GM13976 (cell line): ENCODE data around the gene ANKRD34B.

Experiments used
- DNase-seq: peaks from one replicate; pipeline ENCODE4 v3.0.0; 2012; ENCODE audit warnings: low spot score
- in situ Hi-C: fragments of 300-500 bp; cut with MboI; formaldehyde crosslinking; loops from one replicate; pipeline ENCODE4 v1.12.0; 2022; ENCODE audit warnings: low sequenced_read_pairs, mixed read lengths, inconsistent platforms; ENCODE audit not compliant: unreplicated experiment
- TF ChIP-seq, protein P1 (sequence below): IDR thresholded peaks from 2 replicates; pipeline ENCODE4 v1.5.1; 2012; ENCODE audit warnings: borderline replicate concordance, mild to moderate bottlenecking; ENCODE audit not compliant: insufficient read depth; ENCODE audit errors: extremely low read depth, missing control alignments, control extremely low read depth

Gene ANKRD34B

DNA sequence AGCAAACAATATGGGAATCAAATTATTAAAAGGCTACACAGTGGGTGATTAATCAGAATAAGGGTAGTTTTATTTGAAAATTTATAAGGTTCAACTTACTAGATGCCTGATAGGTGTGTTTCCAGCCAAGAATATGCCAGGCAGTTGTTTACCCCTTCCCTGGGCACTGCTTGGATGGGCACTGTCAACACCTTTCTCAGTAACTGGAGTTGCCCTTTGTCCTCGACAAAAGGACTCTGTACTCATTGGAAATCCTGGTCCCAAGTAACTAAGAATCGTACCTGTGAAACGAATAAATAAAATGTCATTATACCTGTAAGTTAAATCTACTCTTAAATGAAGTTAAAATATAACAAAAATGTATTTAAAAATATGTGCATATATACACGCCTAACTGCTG, 15.0 kb downstream of the ANKRD34B start:
- TF ChIP-seq, protein P1, sequence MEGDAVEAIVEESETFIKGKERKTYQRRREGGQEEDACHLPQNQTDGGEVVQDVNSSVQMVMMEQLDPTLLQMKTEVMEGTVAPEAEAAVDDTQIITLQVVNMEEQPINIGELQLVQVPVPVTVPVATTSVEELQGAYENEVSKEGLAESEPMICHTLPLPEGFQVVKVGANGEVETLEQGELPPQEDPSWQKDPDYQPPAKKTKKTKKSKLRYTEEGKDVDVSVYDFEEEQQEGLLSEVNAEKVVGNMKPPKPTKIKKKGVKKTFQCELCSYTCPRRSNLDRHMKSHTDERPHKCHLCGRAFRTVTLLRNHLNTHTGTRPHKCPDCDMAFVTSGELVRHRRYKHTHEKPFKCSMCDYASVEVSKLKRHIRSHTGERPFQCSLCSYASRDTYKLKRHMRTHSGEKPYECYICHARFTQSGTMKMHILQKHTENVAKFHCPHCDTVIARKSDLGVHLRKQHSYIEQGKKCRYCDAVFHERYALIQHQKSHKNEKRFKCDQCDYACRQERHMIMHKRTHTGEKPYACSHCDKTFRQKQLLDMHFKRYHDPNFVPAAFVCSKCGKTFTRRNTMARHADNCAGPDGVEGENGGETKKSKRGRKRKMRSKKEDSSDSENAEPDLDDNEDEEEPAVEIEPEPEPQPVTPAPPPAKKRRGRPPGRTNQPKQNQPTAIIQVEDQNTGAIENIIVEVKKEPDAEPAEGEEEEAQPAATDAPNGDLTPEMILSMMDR, result no peak
- no peak for DNase-seq
- in situ Hi-C loops, result no loop called here

DNA sequence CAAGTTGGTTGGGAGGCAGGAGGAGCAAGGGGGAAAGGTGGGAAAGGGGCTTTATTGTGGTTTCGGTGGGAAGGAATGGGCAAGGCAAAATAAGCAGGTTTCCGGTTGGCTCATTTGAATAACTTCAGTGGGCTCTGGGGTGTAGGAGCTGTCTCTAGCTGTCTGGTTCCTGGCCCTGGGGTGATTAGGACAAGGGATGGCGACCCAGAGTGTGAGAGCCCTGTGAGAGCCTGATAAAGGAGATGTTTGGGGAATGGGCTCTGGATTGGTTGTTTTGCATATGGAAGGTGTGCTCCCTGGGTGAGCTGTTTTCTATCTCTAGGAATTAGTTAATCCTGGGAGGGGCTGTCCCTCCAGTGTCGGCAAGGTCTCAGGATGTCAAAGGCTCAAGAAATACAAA, 15.4 kb downstream of the ANKRD34B start:
- in situ Hi-C loops, result no loop called here
- DNase-seq, result no peak
- TF ChIP-seq, protein P1, result no peak

DNA sequence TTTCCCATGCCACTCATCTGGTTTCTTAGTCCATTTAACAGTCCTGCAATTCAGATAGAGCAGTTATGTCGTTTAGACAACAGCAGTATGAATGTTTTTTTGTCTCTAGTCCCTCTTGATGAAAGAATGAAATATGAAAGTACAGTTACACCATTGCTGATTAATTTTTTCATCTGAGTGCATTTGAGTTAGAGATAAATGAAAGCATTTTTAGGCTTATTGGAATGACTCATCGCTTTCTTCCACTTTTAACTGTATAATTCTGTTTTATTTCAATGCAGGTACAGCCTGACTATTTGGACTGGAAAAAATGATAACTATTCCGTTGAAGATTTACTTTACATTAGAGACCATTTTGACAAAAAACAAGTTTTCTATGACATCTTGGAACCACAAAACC, 28.7 kb downstream of the ANKRD34B start:
- no peak for DNase-seq
- in situ Hi-C loops, result no loop called here
- TF ChIP-seq, protein P1, result no peak

DNA sequence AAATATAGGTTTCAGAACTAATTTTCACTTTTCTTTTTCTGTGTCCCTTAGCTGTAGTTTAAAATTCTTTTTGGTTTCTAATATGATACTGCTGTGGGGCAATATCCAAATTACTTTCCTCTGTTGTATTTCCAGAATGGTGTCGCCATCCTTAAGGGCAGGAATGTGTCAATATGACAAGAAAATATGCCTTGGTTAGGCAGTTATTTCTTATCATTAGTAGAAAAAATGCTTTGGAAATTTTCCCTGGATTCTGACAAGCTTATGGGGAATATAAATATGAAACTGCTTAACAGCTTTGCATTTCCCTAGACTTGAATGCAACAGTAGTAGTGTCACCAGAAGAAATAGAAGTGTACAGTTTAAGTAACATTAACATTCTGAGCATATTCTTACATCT, 29.4 kb downstream of the ANKRD34B start:
- TF ChIP-seq, protein P1, result no peak
- in situ Hi-C loops, result no loop called here
- no peak for DNase-seq

DNA sequence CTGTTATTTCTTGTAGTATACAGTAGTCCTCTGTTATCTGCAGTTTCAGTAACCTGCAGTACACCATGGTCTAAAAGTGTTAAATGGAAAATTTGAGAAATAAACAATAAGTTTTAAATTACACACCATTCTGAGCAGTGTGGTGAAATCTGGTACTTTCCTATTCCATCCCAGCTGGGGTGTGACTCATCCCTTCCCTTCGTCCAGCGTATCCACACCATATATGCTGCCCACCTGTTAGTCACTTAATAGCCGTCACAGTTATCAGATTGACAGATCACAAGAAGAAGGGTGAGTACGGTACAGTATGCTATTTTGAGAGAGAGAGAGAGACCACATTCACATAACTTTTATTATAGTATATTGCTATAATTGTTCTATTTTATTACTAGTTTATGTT, 53.3 kb downstream of the ANKRD34B start:
- TF ChIP-seq, protein P1, result no peak
- DNase-seq, result no peak
- in situ Hi-C loops, result no loop called here

DNA sequence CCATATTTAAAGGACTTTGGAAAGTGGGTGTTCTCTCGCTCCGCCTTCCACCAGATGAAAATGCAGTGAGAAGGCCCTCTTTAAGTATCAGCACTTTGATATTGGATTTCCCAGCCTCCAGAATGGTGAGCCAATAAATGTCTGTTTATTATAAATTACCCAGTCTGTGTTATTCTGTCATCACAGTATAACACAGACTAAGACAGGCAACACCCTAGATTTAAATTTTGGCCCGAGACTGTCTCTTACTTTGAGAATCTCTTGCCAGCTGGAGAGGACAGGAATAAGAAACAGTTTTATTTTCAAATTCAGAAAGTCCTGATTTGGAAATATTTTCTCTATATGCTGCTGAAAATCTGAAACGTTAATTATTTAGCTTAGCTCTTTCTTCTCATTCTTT, 60.7 kb downstream of the ANKRD34B start:
- DNase-seq, result no peak
- in situ Hi-C loops, result no loop called here
- TF ChIP-seq, protein P1, result no peak

DNA sequence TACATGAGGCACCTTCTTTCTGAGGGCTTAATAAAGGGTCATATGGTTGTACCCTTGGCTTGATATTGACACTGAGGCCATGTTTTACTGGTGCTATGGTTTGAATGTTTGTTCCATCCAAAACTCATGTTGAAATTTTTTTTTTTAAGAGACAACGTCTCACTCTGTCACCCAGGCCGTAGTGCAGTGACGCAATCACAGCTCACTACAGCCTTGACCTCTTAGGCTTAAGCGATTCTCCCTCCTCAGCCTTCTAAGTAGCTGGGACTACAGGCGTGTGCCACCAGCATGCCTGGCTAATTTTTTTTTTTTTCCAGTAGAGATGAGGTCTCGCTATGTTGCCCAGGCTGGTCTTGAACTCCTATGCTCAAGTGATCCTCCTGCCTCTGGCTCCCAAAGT, 61.2 kb downstream of the ANKRD34B start:
- TF ChIP-seq, protein P1, result no peak
- DNase-seq, result no peak
- in situ Hi-C loops, result no loop called here
